ENCODE data around the gene GOLGA6L2.

DNA sequence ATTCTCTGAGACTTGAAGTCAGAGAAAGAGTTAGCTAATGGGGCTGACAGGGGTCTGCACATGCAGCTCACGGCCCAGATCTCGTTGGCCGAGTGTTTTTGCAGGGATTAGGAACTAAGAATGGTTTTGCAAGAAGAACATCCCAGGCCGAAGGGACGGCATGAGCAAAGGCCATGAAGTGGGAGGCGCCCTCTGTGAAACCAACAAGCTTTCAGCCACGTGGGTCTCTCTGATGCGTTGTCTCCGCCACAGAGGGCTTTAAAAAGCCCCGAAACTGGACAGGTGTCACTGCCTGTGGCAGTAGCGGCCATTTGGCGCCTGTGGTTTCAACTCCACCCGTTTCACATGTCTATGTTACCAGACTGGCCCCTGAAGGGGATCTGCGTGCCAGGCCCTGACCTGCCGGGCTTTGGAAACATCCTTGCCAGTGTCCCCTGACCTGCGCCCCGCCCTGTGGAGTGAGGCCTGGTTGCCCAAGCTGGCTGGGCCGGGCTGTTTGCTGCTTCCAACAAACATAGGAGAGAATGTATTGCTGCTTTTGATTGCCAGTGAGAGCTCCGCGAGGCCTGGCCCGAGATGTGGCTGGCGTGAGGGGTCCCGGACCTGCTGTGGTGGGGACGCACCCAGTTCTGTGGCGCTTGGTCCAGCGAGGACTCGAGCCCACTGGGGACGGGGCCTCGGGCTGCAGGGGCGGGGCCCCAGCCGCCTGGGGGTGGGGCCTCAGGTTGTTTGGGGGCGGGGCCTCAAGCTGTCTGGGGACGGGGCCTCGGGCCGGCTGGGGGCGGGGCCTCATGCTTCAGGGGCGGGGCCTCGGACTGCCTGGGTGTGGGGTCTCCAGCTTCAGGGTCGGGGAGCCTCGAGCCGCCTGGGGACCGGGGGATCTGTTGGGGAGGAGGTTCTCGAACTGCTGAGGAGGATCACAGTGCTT is 30.4 kb downstream of the GOLGA6L2 start:
- TF ChIP-seq, protein P1, sequence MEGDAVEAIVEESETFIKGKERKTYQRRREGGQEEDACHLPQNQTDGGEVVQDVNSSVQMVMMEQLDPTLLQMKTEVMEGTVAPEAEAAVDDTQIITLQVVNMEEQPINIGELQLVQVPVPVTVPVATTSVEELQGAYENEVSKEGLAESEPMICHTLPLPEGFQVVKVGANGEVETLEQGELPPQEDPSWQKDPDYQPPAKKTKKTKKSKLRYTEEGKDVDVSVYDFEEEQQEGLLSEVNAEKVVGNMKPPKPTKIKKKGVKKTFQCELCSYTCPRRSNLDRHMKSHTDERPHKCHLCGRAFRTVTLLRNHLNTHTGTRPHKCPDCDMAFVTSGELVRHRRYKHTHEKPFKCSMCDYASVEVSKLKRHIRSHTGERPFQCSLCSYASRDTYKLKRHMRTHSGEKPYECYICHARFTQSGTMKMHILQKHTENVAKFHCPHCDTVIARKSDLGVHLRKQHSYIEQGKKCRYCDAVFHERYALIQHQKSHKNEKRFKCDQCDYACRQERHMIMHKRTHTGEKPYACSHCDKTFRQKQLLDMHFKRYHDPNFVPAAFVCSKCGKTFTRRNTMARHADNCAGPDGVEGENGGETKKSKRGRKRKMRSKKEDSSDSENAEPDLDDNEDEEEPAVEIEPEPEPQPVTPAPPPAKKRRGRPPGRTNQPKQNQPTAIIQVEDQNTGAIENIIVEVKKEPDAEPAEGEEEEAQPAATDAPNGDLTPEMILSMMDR (IDR thresholded peaks at IDR 0.05; ENCODE audit: control extremely low read depth in 1 of 3, insufficient read depth in 1 of 3, low read depth in 1 of 3, low read length in 3 of 3), result no peak
- TF ChIP-seq JUN (IDR thresholded peaks at IDR 0.05; ENCODE audit: low read depth, low read length) (no peak), POLR2A (IDR thresholded peaks at IDR 0.05; ENCODE audit: control extremely low read depth in 1 of 2, low read depth in 2 of 2, low read length in 2 of 2) (no peak)
- TF ChIP-seq, protein P2, sequence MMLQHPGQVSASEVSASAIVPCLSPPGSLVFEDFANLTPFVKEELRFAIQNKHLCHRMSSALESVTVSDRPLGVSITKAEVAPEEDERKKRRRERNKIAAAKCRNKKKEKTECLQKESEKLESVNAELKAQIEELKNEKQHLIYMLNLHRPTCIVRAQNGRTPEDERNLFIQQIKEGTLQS (IDR thresholded peaks at IDR 0.05; ENCODE audit: insufficient read depth, low read depth, low read length), result no peak

Data from H1 (cell line).